Vagina (tissue), 2 donors: Measurements from ENCODE around the gene HMX1.

Experiments used
- POLR2A ChIP-seq, 2 donors: fragments of 450-650 bp; IDR thresholded peaks; one replicate each; pipeline ENCODE4 v1.6.1; 2017; ENCODE audit warnings: antibody characterized with exemption in 2 of 2, mild to moderate bottlenecking in 2 of 2, moderate library complexity in 2 of 2
- TF ChIP-seq, protein P1 (sequence below), 3 experiments: fragments of 450-650 bp in 2 of 3; fragments of 200-600 bp in 1 of 3; sonication (generic) in 1 of 3; IDR thresholded peaks; one replicate each; pipeline ENCODE4 v1.5.1; 2017 to 2019; ENCODE audit warnings: antibody characterized with exemption in 3 of 3, mild to moderate bottlenecking in 2 of 3, moderate library complexity in 2 of 3

DNA sequence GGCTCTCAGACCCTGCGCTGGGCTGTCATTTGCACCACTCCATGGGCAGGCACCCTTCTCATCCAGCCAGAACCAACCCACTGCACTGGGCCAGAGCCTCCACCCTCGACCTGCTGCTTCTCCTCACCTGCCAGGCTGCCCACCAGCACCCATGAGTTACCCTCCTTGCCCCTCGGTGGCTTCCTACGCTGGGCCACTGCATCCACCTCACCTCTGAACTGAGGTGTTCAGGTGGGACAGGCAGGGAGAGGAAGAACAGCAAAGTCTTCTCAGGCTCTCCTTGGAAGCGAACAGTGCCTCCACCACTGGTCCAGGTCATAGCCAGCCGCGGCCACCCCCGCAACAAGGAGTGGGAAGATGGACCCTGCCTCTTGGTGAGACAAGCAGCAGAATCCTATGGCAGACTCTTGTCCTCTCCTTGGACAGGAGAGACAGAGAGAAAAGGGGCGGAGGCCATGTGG, 32.4 kb upstream of the HMX1 start:
- TF ChIP-seq, protein P1, sequence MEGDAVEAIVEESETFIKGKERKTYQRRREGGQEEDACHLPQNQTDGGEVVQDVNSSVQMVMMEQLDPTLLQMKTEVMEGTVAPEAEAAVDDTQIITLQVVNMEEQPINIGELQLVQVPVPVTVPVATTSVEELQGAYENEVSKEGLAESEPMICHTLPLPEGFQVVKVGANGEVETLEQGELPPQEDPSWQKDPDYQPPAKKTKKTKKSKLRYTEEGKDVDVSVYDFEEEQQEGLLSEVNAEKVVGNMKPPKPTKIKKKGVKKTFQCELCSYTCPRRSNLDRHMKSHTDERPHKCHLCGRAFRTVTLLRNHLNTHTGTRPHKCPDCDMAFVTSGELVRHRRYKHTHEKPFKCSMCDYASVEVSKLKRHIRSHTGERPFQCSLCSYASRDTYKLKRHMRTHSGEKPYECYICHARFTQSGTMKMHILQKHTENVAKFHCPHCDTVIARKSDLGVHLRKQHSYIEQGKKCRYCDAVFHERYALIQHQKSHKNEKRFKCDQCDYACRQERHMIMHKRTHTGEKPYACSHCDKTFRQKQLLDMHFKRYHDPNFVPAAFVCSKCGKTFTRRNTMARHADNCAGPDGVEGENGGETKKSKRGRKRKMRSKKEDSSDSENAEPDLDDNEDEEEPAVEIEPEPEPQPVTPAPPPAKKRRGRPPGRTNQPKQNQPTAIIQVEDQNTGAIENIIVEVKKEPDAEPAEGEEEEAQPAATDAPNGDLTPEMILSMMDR (IDR thresholded peaks at IDR 0.05), result no peak
- no peak for TF ChIP-seq POLR2A (IDR thresholded peaks at IDR 0.05)
